ENCODE results near the gene PNPLA1. TPM values are rescaled to one million over a fixed set of nuclear protein-coding genes. Genes with fewer than 3 reads are reported as not detected.

The PNPLA1 gene
- total and polyA plus RNA-seq, 4 donors, result 0.20 to 0.27 TPM; not detected in 2

Other genes starting within 250 kb of the PNPLA1 start
- gene SLC26A8, start 245.4 kb upstream of the PNPLA1 start, total RNA-seq, result 1 to 10 TPM in 1 of 2 donors, under 1 TPM in 1; 0.77 to 4.4 TPM
- gene SLC26A8, start 245.4 kb upstream of the PNPLA1 start, polyA plus RNA-seq (ENCODE audit: insufficient read length in 2 of 2), result 1 to 10 TPM; 5.5 to 5.7 TPM
- gene MAPK14, start 242.3 kb upstream of the PNPLA1 start, total RNA-seq, result 10 to 100 TPM; 39.7 to 55.2 TPM
- 10 to 100 TPM; 27.3 to 32.4 TPM for gene MAPK14, start 242.3 kb upstream of the PNPLA1 start, polyA plus RNA-seq (ENCODE audit: insufficient read length in 2 of 2)
- 1 to 10 TPM; 2.8 to 3.2 TPM for gene MAPK13, start 139.5 kb upstream of the PNPLA1 start, total RNA-seq
- gene MAPK13, start 139.5 kb upstream of the PNPLA1 start, polyA plus RNA-seq (ENCODE audit: insufficient read length in 2 of 2), result 1 to 10 TPM; 5.9 to 9.8 TPM
- gene BRPF3, start 73.3 kb upstream of the PNPLA1 start, total RNA-seq, result 10 to 100 TPM; 15.2 to 18.7 TPM
- gene BRPF3, start 73.3 kb upstream of the PNPLA1 start, polyA plus RNA-seq (ENCODE audit: insufficient read length in 2 of 2), result 10 to 100 TPM; 44.1 to 47.1 TPM
- under 1 TPM; under 0.01 to 0.06 TPM for gene BNIP5, start 66.8 kb downstream of the PNPLA1 start, total RNA-seq
- under 1 TPM in 1 of 2 donors, not detected in 1; 0.05 TPM for gene BNIP5, start 66.8 kb downstream of the PNPLA1 start, polyA plus RNA-seq (ENCODE audit: insufficient read length in 2 of 2)
- gene ETV7, start 117.6 kb downstream of the PNPLA1 start, total RNA-seq, result under 1 TPM; 0.40 to 0.61 TPM
- gene ETV7, start 117.6 kb downstream of the PNPLA1 start, polyA plus RNA-seq (ENCODE audit: insufficient read length in 2 of 2), result under 1 TPM in 1 of 2 donors, not detected in 1; 0.29 TPM
- under 1 TPM; 0.10 to 0.11 TPM for gene PXT1, start 172.8 kb downstream of the PNPLA1 start, total RNA-seq
- under 1 TPM; 0.13 to 0.53 TPM for gene PXT1, start 172.8 kb downstream of the PNPLA1 start, polyA plus RNA-seq (ENCODE audit: insufficient read length in 2 of 2)
- gene KCTD20, start 172.9 kb downstream of the PNPLA1 start, total RNA-seq, result 100 to 1,000 TPM in 1 of 2 donors, 10 to 100 TPM in 1; 80.4 to 108 TPM
- gene KCTD20, start 172.9 kb downstream of the PNPLA1 start, polyA plus RNA-seq (ENCODE audit: insufficient read length in 2 of 2), result 10 to 100 TPM; 52.8 to 59.0 TPM